Body of pancreas (tissue), 4 donors: ENCODE results near the gene COG2. TPM values are rescaled to one million over a fixed set of nuclear protein-coding genes. Genes with fewer than 3 reads are reported as not detected.

Experiments
- ATAC-seq: fragments of 150-250 bp; one replicate; pipeline ENCODE4 v1.9.1; 2016
- DNase-seq, 4 donors: peaks; one replicate each; pipeline ENCODE4 v3.0.0-alpha.2; 2019
- H3K27ac ChIP-seq, 4 donors: fragments of 200-600 bp; sonication (generic); 1 replicate in 3 of 4; 2 replicates in 1 of 4; pipeline versions ENCODE4 v1.5.1 to v1.6.1; 2016 to 2019; ENCODE audit warnings: mild to moderate bottlenecking in 1 of 4, mixed read lengths in 1 of 4, moderate library complexity in 1 of 4
- H3K27me3 ChIP-seq, 2 donors: fragments of 200-600 bp; sonication (generic); one replicate each; pipeline ENCODE4 v1.6.0; 2016; ENCODE audit warnings: mild to moderate bottlenecking in 1 of 2
- H3K36me3 ChIP-seq, 2 donors: fragments of 200-600 bp; sonication (generic); replicated peaks in 1 of 2; 2 replicates each; pipeline ENCODE4 v1.5.1; 2016; ENCODE audit warnings: low read depth in 2 of 2; ENCODE audit not compliant: insufficient read depth in 1 of 2
- H3K4me1 ChIP-seq: fragments of 200-600 bp; sonication (generic); one replicate; pipeline ENCODE4 v1.6.0; 2016
- H3K4me3 ChIP-seq, 2 donors: fragments of 200-600 bp; sonication (generic); 1 replicate in 1 of 2; 2 replicates in 1 of 2; pipeline ENCODE4 v1.5.1; 2016 to 2019
- H3K9me3 ChIP-seq, 3 donors: fragments of 200-600 bp; sonication (generic); 1 replicate in 2 of 3; 2 replicates in 1 of 3; pipeline ENCODE4 v1.5.1; 2016
- CTCF ChIP-seq, 7 experiments: fragments of 450-650 bp in 4 of 7; fragments of 200-600 bp in 3 of 7; sonication (generic) in 3 of 7; IDR thresholded peaks; one replicate each; pipeline ENCODE4 v1.5.1; 2016 to 2019; ENCODE audit warnings: antibody characterized with exemption in 7 of 7
- POLR2A ChIP-seq, 3 donors: fragments of 450-650 bp; IDR thresholded peaks; one replicate each; pipeline ENCODE4 v1.6.1; 2016; ENCODE audit warnings: antibody characterized with exemption in 3 of 3, mild to moderate bottlenecking in 2 of 3
- WGBS, 2 donors: methylation state at CpG; one replicate each; pipeline ENCODE4 v1.1.5; 2017; 5-methylcytosine and 5-hydroxymethylcytosine counted together
- intact Hi-C: fragments of 100-400 bp; cut with DNase I; formaldehyde crosslinking; loops from one replicate; pipeline ENCODE4 v1.15.1; 2023
- total RNA-seq, 2 donors: library from RNA; depleted of rRNA; stranded (reverse); fragments of >200 nt; gene quantifications; one replicate each; pipeline ENCODE4 v1.1.0, GENCODE V29; 2016

COG2 gene
- total RNA-seq, 2 donors from 2014 or later, result 13.7 to 26.0 TPM

- DNase-seq (no peak), ATAC-seq (no peak)
- no peaks in the 10 kb centered on the region for H3K9me3 ChIP-seq
- 44% methylated on average over 6 of the region's 6 CpGs for WGBS, 2 donors
- no peak overlapping the region for H3K4me3 ChIP-seq
- H3K27ac ChIP-seq, result no peak overlapping the region
- intact Hi-C loops, result no loop called here
- no peaks in the 10 kb centered on the region for H3K36me3 ChIP-seq
- no peaks in the 10 kb centered on the region for H3K27me3 ChIP-seq
- no peak for TF ChIP-seq CTCF (IDR thresholded peaks at IDR 0.05)
- TF ChIP-seq POLR2A (IDR thresholded peaks at IDR 0.05), result no peak
- peaks cover 21% of the 10 kb centered on the region for H3K4me1 ChIP-seq
Observed at GRCh38 chr1:230725256-230726012, 83.2 kb downstream of the COG2 start.

- no peaks in the 10 kb centered on the region for H3K36me3 ChIP-seq
- H3K9me3 ChIP-seq, result no peaks in the 10 kb centered on the region
- TF ChIP-seq CTCF (IDR thresholded peaks at IDR 0.05) (peak in 1 of 7 experiments; percentile 6), POLR2A (IDR thresholded peaks at IDR 0.05) (no peak)
- intact Hi-C loops, result no loop called here
- peaks cover 33% of the 10 kb centered on the region for H3K4me1 ChIP-seq
- no peaks in the 10 kb centered on the region for H3K27me3 ChIP-seq
- no peak overlapping the region for H3K4me3 ChIP-seq
- 26 to 30% methylated on average over 6 of the region's 6 CpGs for WGBS, 2 donors
- peak overlapping the region in 2 of 4 donors; percentile 19 to 40 for H3K27ac ChIP-seq
- DNase-seq, result peak; percentile 27 to 61 (median 55)
- peak; percentile 25 for ATAC-seq
Observed at GRCh38 chr1:230728710-230729392, 86.6 kb downstream of the COG2 start.

- Histone ChIP-seq H3K36me3 (no peaks in the 10 kb centered on the region), H3K4me3 (no peak overlapping the region), H3K27me3 (no peaks in the 10 kb centered on the region), H3K27ac (peak overlapping the region in 3 of 4 donors; percentile 24 to 71 (median 46)), H3K4me1 (peaks cover 28% of the 10 kb centered on the region), H3K9me3 (no peaks in the 10 kb centered on the region)
- TF ChIP-seq POLR2A (IDR thresholded peaks at IDR 0.05) (no peak), CTCF (IDR thresholded peaks at IDR 0.05) (no peak)
- WGBS, 2 donors, result 9 to 25% methylated on average over 5 of the region's 5 CpGs
- intact Hi-C loops, result no loop called here
- DNase-seq, result peak; percentile 53 to 84 (median 65)
- ATAC-seq, result peak; percentile 91
Observed at GRCh38 chr1:230730977-230731376, 88.7 kb downstream of the COG2 start.

- no peaks in the 10 kb centered on the region for H3K36me3 ChIP-seq
- DNase-seq (peak in 3 of 4 donors; percentile 26 to 54 (median 46)), ATAC-seq (no peak)
- no peak overlapping the region for H3K4me3 ChIP-seq
- H3K4me1 ChIP-seq, result peaks cover 12% of the 10 kb centered on the region
- WGBS, 2 donors, result 63 to 65% methylated on average over 2 of the region's 2 CpGs
- H3K9me3 ChIP-seq, result no peaks in the 10 kb centered on the region
- H3K27me3 ChIP-seq, result no peaks in the 10 kb centered on the region
- intact Hi-C loops, result no loop called here
- no peak overlapping the region for H3K27ac ChIP-seq
- TF ChIP-seq CTCF (IDR thresholded peaks at IDR 0.05), result no peak
- TF ChIP-seq POLR2A (IDR thresholded peaks at IDR 0.05), result no peak
Observed at GRCh38 chr1:230735447-230735846, 93.2 kb downstream of the COG2 start.
